ENCODE data around the gene OVOL2.

Gene OVOL2

GRCh38 chr20:18012901-18013300, 44.8 kb downstream of the OVOL2 start:
- no peak for DNase-seq (ENCODE audit: low read depth)

- no peak for DNase-seq (ENCODE audit: low read depth)
Observed at GRCh38 chr20:18011951-18012645, 45.6 kb downstream of the OVOL2 start.

- no peak for DNase-seq (ENCODE audit: low read depth)
Observed at GRCh38 chr20:18011482-18011881, 46.2 kb downstream of the OVOL2 start.

- DNase-seq (ENCODE audit: low read depth), result no peak
Observed at GRCh38 chr20:18009116-18009515, 48.6 kb downstream of the OVOL2 start.

GRCh38 chr20:18007534-18008292, 50.0 kb downstream of the OVOL2 start:
- no peak for DNase-seq (ENCODE audit: low read depth)

- no peak for DNase-seq (ENCODE audit: low read depth)
Observed at GRCh38 chr20:18006684-18007083, 51.0 kb downstream of the OVOL2 start.

GRCh38 chr20:18005990-18006364, 51.7 kb downstream of the OVOL2 start:
- no peak for DNase-seq (ENCODE audit: low read depth)

- DNase-seq (ENCODE audit: low read depth), result no peak
Observed at GRCh38 chr20:18005170-18005989, 52.3 kb downstream of the OVOL2 start.

GRCh38 chr20:18004384-18005031, 53.2 kb downstream of the OVOL2 start:
- no peak for DNase-seq (ENCODE audit: low read depth)

- DNase-seq (ENCODE audit: low read depth), result no peak
Observed at GRCh38 chr20:18003897-18004296, 53.8 kb downstream of the OVOL2 start.

GRCh38 chr20:18001131-18001921, 56.4 kb downstream of the OVOL2 start:
- DNase-seq (ENCODE audit: low read depth), result no peak

GRCh38 chr20:17999566-17999965, 58.1 kb downstream of the OVOL2 start:
- no peak for DNase-seq (ENCODE audit: low read depth)

- no peak for DNase-seq (ENCODE audit: low read depth)
Observed at GRCh38 chr20:17998446-17998845, 59.3 kb downstream of the OVOL2 start.

GRCh38 chr20:17995967-17996819, 61.5 kb downstream of the OVOL2 start:
- DNase-seq (ENCODE audit: low read depth), result no peak

GRCh38 chr20:17993546-17993945, 64.2 kb downstream of the OVOL2 start:
- DNase-seq (ENCODE audit: low read depth), result no peak

GRCh38 chr20:17992847-17993513, 64.7 kb downstream of the OVOL2 start:
- DNase-seq (ENCODE audit: low read depth), result no peak

GRCh38 chr20:17992224-17992637, 65.5 kb downstream of the OVOL2 start:
- no peak for DNase-seq (ENCODE audit: low read depth)

- DNase-seq (ENCODE audit: low read depth), result no peak
Observed at GRCh38 chr20:17990278-17990972, 67.3 kb downstream of the OVOL2 start.

GRCh38 chr20:17987988-17988387, 69.7 kb downstream of the OVOL2 start:
- no peak for DNase-seq (ENCODE audit: low read depth)

Measured in activated T-helper 1 cell treated with Interleukin-2 at 50 U/mL for 16 hours (primary cell).